GM19395 (cell line): ENCODE measurements around the gene CERS6.

Source experiments
- ATAC-seq: cut with Tn5 transposase; IDR thresholded peaks from one replicate; pipeline ENCODE4 v1.9.1; 2021; ENCODE audit warnings: mild to moderate bottlenecking, moderate library complexity; ENCODE audit not compliant: unreplicated experiment

Gene CERS6

DNA sequence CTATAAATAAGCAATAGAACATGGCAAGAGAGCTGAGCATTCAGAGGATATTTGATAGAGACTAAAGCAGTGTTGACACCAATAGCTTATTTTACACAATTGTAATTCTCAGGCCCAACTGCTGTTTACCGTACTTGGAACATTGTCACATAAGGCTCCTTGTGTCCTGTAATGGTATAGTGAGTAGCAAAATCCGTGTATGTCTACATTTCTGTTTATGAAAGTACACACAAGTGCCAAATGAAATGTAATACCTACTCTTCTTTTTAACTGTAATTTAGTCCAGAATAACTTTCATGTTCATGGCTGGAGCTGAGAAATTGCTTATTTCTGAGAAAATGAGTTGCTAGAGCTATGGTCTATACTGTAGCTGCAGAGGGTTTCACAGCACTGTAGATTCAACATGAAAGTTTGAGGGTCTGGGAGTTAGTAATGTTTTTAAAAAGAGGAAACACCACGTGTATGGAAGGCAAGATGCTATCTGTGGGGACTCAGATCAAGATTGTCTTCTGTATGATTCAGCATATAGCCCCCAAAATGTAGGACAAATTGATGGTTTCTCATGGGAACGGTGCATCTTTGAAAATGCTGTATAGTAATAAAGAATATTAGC, 236.2 kb downstream of the CERS6 start:
- no peak for ATAC-seq

DNA sequence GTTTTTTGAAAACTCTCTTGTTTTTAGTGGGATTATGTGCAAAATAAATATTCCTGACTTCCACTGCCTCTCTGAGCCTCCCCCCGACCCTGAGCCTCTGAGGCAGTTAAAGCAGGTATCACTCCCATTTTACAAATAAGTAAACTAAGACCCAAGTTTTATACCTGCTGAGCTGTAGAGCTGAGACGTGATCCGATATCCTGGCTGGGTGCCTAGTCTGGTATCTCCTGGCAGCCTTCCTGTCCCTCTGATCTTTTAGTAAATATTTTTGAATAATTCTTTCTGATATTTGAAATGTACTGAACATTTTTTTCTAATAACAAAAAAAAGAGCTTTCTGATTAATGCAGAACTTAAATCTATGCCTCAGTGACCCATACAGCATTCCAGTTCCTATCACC, 238.1 kb downstream of the CERS6 start:
- ATAC-seq: no peak

DNA sequence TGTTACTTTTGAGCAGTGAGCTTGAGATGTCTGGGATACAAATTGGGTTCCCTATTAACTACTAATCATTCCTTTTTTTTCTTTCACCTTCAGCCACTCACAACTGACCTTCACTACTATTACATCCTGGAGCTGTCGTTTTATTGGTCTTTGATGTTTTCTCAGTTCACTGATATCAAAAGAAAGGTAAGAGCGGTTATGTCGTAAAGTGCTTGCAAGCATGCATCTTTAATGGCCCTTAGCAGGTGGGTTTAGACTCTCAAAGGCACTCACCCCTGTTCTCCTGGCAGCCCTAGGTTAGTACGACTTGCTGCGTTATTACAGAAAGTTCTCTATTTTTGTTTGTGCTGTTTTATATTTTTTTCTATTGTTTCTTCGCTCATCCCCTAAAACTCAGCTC, 238.8 kb downstream of the CERS6 start:
- ATAC-seq: no peak

DNA sequence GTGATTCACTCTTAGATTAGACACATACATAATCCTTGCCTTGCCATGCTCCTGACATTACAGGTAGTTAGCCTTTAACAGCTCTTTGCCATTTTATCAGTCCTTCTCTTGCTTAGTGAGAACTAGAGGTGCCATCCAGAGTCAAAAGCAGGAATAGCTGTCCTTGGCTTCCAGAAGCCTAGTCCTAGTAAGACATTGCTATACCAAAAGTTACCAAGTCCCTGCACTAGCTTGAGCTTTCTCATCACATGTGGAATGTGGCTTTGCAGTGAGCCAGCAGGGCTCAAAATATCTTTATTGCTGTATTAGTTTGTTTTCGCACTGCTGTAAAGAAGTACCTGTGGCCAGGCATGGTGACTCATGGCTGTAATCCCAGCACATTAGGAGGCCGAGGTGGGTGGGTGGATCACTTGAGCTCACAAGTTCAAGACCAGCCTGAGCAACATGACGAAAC, 241.6 kb downstream of the CERS6 start:
- ATAC-seq: no peak

DNA sequence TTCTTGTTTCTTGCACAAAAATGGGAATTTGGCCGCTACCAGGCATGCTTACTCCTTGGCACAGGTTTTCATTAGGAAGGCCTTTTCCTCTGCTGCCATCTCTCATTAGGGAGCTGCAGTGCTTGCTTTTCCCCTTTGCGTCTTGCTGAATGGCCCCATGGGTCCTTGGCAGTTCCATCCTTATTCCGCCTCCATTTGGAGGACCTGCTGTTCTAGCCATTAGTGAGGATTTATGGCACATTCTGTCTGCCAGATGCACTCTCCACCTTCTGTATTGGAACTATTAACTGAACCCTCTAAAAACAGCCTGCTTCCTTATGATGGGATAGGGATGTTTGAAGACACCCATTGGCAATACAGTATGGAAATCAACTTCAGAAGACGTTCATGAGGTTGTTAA, 242.9 kb downstream of the CERS6 start:
- no peak for ATAC-seq

DNA sequence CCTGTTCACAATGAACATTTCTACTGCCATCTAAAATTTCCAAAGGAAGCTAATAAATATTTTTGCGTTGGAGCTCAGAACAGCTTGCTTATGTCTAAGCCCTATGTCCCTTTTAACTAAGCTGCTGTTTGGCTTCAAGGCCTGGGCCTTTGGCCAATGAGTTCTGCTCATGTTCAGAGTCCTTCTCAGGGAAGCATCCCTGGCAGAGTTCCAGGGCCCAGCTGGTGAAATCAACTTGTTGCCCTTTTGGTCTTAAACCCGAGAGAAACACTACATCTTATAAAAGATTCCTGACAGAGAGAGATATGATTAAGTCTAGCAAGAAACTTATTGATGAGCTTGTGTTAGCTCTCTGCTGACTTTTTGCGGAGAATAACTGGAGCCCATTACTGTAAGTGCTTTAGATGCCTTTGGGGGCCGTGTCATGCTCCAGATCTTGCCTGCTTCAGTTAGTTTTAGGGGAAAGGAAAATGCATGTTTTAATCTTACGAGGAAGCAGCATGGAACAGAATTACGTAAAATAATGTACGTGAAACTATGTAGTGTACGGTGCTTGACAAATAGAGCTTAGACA, 243.9 kb downstream of the CERS6 start:
- ATAC-seq: no peak

DNA sequence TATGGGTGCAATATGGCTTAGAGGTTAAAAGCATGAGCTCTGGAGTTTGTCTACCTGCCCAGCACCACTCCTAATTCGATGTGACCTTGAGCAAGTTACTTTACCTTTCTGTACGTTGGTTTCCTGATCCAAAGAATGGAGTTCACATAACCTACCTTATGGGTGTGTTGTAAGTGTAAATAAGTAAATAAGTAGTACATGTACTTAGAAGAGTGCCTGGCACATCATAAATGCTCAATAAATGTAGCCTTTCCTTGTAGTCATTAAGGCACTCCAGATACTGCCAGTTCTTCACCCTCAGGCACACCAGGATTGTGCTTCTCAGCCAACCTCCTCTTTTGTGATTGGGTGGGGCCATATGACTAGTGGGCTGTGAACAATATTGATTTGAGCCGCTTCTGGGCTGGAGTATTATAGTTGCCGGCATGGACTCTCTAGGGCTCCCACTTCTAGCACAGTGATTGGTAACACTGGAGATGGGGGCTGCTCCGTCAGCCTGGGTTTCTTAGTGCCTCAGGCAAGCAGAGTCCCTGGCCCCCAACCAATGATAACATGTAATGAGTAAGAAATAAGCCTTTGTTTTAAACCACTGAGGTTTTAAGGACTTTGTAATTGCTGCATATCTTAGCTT, 244.7 kb downstream of the CERS6 start:
- no peak for ATAC-seq

DNA sequence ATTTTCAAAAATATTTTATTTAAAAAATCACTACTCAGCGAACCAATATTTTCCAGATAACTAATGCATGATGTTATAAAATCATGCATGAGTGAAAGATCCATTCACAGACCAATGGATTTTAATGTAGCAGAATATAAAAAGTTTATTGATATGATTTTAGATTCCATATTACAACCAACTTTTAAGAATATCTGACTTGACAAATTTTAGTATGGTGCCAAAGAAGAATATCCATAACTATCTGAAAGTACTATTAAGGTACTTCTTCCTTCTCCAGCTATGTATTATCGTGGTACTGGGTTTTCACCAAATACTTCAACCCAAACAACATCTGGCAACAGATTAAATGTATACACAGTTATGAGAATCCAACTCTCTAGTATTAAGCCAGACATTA, 246.5 kb downstream of the CERS6 start:
- ATAC-seq: no peak

DNA sequence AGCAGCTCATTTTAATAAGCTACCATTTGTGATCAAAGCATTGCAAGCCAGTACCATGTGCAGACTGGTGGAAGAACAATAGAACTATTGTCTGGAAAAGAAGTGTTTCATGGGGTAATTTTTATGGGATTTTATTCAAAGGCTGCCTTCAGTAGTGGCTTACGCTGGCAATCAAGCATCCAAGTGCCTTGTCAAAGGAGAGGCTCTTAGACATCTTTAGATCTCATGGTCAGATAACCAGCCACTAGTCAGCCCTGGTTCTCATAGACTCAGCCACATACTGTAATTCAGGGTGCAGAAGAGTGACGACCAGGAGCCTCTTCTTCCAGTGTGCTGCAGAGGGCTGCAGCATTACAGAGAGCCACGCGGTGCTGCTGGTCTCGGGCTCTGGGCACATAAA, 247.9 kb downstream of the CERS6 start:
- ATAC-seq: no peak

DNA sequence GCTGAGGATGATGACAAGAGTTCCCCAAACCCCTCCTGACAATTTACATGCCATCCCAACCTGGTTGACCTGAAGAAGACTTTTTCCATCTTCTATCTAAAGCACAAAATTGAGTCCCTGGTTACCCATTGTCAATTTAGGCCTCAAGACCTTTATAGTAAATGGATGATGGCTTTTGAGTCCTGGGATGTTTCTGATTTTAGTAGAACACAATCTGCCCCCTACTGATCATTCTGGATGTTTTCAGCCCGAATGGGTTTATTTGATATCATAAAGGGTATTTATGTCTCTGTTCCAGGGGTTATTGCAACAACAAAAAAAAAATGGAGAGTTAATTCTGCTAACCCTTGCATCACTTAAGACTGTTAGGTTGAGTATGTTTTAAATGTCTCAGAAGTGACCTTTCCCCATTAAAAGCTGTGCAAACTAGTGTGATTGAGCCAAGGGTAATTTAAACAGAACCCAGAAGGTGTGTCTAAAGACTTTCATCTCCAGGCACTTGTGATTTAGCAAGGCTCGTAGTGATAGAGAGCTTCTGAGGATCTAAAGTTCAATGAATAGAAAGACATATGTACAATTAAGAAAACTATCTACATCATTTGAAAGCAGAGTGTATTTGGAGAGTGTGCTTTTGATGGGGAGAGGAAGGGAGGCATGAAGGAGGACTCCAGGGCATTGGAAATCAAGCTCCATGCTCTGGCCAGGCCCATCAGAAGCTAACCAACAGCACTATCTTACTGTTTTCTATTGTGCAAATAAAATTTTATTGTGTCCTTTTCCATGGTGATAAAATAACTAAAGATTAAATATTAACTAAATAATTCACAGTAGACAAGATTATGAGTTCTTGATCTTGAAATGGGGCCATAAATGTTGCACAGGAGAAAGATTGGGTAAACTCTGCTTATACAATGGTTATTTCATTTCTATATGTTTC, 249.7 kb downstream of the CERS6 start:
- ATAC-seq: no peak

DNA sequence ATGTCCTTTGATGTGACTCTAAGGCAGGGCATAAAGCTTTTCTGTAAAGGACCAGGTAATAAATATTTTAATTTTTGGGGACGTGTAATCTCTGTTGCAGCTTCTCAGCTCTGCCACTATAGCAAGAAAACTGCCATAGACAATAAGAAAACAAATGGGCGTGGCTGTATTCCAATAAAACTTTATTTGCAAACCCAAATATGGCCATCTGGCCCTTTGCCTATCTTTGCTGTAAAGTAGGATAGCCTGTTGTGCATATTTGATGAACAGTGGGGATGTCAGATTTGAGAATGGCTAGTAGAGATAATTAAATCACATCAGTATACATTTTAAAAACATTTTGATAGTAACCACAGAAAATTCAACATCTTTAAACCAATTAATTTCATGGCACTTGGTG, 250.7 kb downstream of the CERS6 start:
- ATAC-seq: no peak

DNA sequence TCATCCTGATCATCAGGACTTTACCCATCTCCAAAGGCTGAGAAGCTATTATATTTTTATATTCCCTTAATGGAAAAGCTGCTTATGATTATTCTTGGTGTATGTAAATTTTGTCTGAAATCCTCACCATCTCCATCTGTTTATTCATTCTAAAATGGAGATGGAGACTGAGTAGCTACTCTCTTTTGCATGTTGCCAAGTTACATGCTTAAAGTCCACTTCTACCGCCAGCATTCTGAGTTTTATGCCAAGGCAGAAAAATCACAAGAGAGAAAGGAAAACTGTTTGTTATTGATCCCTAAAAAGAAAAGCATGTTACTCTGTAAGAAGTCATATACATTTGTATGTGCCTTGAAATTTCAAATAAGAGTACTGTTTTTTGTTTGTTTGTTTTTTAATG, 252.0 kb downstream of the CERS6 start:
- no peak for ATAC-seq

DNA sequence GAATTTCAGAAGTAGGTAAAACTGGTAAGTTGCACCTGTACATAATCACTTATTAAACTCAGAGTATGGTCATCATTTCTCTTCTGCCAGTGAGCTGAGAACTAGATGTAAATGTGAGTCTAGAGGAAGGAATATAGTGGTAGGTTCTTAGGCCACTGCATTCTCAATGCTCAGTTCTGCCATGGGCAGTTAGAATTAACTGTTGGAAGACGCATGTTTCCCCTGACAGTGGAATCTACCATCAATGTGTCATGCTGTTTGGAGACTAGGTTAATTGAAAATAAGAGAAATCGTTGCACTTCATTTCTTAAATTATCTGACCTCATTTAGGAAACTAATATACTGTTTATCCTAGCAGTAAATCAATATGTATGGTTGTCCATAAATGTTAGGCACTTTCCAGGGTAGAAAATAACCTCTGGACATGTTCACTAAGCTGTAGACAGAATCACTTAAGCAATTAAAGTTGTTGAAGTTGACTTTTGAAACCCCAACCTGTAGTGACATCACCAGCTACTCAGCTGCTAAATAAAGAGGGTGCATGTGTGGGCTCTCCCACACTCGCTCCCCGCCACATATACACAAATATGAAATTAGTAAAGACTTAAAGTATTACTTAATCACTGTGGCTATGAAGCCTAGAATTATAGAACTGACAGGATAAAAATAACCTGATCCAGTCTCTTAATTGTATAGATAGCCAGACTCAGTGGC, 254.8 kb downstream of the CERS6 start:
- no peak for ATAC-seq

DNA sequence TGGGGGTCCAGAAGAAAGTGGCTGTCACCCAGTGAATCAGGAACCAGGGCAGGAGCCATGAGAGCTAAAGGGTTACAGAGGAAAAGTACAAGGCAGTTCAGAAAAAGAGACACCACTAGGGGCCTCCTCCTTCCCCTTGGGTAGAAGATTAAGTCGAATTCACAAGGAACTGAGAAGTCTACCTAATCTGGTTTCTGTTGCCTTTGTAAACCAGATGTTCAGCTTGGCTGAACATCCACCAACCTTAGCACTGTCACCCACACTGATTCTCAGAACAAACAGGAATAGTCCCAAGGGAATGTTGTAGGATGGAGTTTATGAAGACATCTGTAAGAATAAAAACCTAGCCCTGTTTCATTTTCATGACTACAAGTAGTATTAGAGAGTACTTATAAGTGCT, 256.0 kb downstream of the CERS6 start:
- ATAC-seq: peak; percentile 99

DNA sequence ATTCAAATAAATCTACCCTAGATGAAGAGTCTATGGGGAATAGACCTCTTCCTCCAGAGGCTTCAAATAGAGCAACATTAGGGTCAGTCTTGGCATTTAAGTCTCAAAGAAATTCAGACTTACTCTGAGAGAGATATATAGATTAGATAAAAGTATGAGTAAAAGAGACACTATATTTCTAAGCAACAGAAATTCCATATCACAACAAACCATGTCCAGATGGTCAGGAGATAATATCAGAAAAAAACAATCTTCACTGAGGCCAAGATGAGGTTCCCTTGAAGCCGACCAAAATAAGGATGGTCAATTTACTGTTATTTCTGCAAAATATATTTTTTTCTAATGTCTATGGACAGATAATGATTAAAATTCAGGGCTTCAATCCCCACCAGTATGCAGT, 257.3 kb downstream of the CERS6 start:
- no peak for ATAC-seq

DNA sequence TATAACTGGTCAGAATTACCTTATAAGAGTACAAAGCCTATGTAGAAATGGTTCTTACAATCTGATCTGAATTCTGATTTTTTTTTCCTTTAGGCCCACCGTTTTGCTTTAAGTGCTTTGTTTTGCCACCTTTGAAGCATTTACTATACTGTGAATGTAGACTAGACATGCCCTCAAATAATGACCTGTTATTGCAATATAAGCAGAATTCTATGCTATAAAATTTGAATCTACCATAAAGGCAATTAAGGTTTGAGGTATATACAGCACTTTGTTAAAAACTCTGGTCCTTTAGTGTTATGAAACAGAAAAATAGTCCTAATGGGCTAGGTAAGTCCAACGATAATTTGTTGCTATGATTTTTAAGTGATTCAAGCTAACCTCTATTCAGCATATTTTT, 259.8 kb downstream of the CERS6 start:
- ATAC-seq: no peak

DNA sequence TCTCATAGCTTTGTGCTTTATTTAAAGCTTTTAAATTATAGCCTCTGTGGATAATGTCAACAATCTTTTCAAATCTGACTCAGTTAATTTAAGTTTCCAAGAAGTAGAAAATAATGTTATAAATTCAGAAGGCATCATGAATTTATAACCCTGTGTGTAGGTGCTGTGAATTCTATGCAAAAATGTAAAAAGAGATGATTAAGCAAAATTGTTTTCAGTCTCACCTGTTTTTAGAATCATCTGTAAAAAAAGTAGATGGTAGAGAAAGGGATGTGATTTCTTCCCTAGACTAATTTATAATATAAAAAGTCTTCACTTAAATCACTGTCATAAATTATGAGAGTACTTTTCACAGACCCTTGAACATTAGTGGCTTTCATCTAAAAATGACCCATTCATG, 260.8 kb downstream of the CERS6 start:
- no peak for ATAC-seq

DNA sequence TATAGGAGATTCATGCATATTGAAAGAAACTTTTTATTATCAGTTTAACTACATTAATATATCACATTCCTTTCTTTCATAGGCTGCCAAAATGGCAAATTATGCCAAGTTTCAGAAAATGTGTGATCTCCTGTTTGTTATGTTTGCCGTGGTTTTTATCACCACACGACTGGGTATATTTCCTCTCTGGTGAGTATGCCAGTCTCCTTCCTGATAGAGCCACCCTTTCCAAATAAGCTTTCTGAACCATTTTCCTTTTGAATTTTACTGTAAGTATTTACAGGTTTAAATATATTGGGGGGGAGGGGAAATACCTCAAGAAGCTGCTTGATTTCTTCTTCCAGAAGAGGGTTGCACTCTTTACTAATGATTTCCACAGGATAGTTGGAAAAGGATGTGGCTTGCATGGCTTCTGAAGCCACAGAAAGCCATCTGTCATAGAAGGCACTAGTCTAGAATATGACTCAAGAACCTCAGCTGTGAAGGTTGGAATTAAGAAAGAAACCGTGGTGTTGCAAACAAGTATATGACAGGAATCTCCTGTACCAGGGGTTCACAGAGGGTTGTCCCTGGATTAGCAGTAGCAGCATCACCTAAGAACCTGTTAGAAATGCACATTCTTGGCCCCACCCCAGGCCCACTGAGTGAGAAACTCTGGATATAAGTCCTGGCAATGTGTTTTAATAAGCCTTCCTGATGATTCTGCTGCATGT, 261.9 kb downstream of the CERS6 start:
- no peak for ATAC-seq

DNA sequence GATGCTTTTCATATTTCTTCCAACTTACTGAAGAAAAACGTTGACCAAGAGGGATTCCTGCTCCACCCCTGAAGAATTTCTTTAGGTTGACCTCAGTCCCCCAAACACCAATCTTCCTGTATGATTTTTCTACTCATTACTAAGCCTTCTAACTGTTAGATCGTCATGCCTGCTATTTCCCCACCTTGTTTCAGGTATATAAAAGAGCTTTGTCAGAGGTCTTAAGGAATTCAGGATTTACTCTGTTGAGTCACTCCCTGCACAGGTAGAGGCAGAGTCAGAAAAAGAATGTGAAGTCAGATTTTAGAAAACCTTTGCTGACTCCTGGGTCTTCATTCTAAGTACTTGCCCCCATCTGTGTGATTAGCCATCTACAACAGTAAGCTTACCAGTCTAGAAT, 262.6 kb downstream of the CERS6 start:
- no peak for ATAC-seq

DNA sequence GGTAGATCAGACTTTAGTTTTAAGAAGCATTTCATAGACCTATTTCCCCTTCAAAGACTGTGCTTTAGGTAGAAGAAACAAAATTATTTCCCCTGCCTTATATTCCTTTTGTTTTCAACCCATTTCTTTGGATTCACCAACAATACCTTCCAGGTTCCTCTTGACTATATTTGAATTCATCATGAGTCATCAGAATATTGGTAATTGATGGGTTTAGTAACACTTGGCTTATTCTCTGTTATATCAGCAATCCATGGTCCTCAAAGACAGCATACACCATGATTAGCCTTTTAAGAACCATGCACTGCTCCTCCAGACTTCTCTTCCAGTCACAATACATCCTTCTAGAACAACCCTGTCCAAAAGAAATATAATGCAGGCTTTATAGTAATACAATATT, 263.4 kb downstream of the CERS6 start:
- ATAC-seq: no peak
